NCI-H82 treated with DMSO at 0.1 percent for 48 hours (cell line): ENCODE data around the gene ADRB1.

Source experiments
- DNase-seq: peaks from one replicate; lab custom pipeline; 2025; ENCODE audit not compliant: unreplicated experiment; lab: John Stamatoyannopoulos, UW

Gene ADRB1

DNA sequence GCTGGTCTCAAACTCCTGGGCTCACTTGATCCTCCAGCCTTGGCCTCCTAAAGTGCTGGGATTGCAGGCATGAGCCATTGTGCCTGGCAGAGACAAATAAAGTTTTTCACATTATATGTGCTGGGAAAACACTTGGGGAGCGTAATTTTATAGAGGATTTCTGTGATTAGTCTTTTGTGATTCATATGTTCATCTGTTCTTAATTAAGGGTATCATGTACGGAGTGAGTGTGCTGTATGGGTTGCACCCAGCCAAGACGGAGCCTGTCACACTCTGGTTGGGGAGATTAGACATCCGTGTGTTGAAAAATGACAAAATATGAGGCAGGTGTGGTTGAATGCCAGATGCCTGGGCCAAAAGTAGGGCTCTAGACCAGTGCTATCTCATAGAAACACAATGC is 10.3 kb downstream of the ADRB1 start:
- DNase-seq, result no peak

- DNase-seq, result no peak
Observed at GRCh38 chr10:114057855-114058254, 14.2 kb downstream of the ADRB1 start.

DNA sequence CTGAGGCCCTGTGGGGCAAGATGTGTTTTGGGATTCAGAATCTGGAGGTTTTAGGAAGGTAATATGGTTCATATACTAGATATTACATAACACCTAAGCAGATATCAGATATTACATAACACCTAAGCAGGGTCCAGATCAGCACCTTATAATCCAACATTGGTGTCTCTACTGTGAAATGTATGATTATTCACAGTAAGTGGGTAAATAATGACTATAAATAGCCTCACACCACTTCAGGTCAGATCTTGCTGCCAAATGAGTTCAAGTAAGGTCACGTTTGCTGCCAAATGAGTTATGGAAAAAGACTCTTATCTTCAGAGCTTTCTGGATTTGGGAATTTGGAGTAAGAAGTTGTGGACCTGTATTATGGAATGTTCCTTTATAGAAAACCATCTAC is 14.6 kb downstream of the ADRB1 start:
- no peak for DNase-seq

DNA sequence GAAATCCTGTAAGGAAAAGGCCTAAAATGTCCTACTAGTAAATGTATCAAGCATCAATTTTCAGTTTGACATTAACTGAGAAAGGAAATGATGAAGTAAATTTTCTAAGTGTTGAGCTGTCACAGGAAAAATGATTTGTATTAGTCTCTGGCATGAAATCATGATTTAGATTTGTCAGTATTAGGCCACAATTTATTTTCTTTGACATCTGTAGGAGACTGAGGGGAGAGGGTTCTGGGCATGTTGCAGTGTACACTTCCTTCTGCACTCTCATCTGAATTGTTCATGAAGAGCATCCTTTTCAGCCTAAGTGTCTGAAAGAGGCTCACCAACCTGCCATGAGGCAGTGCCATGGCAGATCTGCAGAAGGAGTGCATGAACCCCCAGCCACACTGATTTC is 15.9 kb downstream of the ADRB1 start:
- DNase-seq, result no peak

DNA sequence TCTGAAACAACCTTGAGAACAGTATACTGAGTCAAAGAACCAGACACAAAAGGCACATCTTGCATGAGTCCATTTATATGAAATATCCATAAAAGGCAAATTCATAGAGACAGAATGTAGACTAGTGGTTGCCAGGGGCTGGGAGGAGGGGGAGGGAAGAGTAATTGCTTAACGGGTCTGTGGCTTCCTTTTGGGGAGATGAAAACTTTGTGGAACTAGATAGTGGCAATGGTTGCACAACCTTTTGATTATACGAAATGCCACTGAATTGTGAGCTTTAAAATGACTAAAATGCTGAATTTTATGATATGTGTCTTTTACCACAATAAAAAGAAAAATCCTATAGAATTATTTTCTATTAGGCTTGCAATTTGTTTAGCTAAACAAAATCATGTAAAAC is 16.8 kb downstream of the ADRB1 start:
- DNase-seq, result no peak

DNA sequence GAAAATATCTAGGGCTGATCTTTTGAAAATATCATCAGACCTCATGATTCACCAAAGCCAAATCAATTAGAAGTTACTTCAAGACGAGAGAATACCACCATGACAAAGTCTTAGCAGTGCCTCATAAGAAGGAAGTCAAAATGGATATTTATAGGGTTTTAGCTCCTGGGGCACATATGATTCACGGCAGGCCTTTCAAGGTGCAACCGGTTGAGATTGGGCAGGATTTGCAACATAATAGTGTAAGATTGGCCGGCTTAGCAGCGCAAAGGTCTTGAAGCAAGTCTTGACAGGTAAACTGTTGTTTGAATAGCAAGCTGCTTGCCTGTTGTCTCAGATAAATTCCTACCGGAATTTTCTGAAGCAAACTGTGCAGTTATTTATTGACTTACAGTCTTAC is 17.5 kb downstream of the ADRB1 start:
- no peak for DNase-seq

DNA sequence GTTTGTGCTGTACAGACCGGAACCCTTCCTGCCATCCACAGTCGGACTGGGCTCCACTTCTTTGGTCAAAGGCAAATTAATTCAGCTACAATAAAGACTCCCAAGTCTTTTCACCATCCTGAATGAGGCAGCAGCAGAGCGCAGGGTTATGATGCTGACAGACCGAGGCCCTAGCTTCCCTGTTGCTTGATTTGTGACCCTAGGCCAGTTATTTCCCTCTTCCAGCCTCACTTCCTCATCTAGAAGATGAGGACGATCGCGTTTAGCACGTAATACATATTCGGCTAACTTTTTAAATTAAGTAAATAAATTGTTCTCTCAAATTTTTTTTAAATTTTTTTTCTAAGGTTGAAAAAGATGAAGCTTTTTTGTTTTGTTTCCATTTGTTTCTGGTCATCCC is 18.1 kb downstream of the ADRB1 start:
- no peak for DNase-seq

DNA sequence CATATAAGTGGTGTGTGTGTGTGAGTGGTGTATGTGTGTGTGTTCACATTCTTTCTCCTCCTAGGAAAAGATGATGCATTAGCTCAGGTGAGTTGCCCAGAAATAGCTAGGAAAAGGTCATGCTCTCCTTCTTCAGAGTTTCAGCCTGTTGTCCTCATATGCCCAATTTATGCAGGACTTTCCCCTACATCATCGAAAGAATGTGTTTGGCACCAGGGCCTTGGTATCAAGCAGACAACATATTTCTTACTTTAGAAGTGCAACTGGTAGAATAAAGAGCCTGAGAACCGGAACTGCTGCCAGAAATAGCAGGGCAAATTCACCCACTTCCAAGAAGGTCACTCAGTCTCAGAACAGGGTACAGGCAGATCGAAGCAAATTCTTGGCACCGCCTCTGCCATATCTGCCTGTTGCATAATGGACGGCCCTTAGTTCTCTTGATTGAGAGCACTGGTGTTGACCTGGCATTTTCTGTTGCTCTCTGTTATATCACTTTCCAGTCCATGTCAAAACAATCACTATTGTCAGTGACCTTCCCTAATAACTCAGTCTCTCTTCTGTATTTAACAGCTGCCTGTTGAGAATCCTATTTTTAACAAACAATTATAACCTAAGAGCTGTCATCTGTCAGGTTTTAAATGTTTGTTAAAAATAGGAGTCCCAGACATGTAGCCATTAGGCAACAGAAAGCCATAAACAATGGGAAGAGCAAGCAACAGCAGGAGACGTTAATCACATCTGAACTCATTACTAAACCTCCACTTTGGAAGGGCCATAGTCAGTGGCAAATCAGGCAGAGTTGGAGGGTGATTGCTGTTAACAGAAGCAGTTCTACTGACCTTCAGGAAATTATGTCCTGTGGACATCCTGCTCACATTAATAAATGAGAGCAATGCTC is 20.7 kb downstream of the ADRB1 start:
- DNase-seq, result no peak

GRCh38 chr10:114065049-114065435 is 21.4 kb downstream of the ADRB1 start:
- DNase-seq, result no peak

DNA sequence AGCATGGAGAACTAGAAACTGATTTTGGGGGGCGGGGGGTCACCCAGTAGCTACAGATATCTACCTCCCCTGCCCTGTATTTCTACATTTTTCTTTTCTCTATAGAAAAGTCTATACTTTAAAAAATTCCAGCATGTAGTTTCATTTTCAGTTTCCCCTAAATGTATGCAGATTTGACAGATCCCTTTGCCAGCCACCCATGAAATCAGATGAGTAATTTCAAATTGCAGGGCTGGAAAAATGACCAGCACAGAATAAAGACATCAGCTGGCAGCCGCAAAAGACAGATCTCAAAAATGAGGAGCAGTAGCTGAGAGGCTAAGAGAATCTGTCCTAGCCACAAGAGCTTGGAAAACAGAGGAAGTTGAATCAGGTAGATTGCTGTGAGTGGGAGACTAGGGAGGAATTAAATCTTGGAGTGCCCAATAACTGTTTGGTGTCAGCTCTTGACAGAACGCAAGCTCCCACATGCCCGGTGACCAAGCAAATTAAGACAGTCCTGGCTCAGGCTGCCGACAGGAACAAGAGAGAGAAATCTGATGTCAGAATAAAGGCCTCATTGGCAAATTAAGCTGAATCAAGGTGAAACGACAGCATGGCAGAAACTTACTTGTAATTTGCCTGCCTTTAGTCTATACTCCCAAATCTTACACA is 24.5 kb downstream of the ADRB1 start:
- DNase-seq, result no peak

GRCh38 chr10:114070710-114071109 is 27.0 kb downstream of the ADRB1 start:
- DNase-seq, result no peak

DNA sequence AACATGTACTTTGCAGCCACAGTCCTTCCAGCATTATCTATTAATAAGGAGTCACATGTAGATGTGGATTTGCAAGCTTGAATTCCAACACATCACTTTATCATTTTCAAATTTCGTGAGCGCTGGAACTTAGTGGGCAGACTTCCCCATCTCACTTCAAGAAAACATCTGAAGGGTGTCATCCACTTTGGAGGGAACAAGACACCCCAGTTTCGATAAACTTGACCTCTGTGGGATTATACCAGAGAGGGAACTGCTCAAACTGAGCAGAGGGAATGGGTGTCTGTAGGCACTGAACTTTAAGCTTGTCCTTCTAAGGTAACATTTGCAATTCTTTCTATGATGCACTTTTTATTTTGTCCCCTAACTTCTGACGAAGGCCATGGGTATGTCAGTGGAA is 27.5 kb downstream of the ADRB1 start:
- no peak for DNase-seq

DNA sequence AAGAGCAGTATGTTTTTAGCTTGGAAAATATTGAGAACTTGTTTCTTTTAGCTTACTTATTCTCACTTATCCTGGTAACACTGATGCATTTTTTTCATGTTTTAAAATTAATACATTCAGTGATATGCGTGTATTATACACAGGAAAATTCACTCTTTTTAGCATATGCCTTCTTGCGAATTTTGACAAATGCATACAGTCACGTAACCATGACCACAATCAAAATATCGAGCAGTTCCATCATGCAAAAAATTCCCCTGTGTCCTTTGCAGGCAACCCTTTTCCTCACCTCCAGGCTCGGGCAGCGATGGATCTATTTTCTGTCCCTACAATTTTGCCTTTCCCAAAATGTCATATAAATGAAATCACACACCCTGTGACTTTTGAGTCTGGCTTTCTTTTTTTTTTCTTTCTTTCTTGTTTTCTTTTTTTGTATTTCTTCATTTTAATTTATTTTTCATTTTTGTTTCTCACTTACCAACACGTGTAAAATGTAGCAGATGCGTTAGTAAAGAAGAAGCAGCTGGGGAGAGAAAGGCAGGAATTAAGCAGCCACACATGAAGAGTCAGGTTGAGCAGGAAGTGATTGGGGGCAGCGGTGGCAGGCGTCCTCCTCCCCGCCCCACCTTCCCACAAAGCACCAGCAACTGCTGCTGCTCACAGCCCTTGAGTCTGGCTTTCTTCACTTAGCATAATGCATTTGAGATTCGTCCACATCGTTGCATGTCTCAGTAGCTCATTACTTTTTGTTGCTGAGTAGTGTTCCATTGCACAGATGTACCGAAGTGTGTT is 29.9 kb downstream of the ADRB1 start:
- no peak for DNase-seq

GRCh38 chr10:114075093-114075492 is 31.4 kb downstream of the ADRB1 start:
- no peak for DNase-seq

GRCh38 chr10:114077347-114077746 is 33.7 kb downstream of the ADRB1 start:
- DNase-seq, result no peak

GRCh38 chr10:114077815-114078219 is 34.2 kb downstream of the ADRB1 start:
- no peak for DNase-seq

DNA sequence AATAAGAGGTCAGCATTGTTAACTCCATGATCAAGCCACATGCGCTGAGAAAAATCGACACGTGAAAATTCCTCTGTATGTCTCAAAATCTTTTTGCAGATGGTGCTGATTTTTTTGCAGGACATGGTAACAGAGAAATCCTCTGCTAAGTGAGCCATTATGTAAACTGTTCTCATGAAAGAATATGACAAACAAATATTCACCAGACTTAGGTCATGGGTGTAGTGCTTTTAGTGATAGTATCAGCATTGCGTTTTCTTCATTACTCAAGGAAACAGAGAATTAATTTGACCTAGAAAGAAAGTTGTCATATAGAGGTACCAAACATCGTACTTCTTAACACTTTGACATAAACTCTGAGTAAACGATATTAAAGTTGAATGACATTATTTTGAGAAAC is 34.7 kb downstream of the ADRB1 start:
- no peak for DNase-seq

GRCh38 chr10:114079421-114079820 is 35.8 kb downstream of the ADRB1 start:
- no peak for DNase-seq

- no peak for DNase-seq
Observed at GRCh38 chr10:114081911-114082583, 38.4 kb downstream of the ADRB1 start.

GRCh38 chr10:114083040-114083439 is 39.4 kb downstream of the ADRB1 start:
- no peak for DNase-seq

DNA sequence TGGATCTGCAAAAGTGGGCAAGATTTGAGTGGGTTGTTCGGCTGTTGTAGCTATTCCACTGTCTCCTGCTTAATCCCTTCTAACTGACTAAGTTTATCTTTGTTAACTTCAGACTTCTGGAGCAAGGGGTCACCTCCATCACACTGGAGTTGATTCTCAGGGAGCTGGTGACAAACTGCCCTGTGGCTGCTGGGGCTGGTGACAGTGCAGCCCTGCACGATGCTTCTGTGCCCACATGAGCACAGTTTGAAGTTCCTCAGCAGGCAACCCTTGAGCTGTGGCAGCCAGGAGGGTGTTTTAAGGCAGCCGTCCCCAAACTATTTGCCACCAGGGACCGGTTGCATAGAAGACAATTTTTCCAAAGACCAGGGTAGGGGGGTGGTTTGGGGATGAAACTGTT is 40.5 kb downstream of the ADRB1 start:
- no peak for DNase-seq
